ENCODE measurements around the gene ATXN3. TPM values are rescaled to one million over a fixed set of nuclear protein-coding genes. Genes with fewer than 3 reads are reported as not detected.

ATXN3 gene
- total and polyA plus RNA-seq, 2 of the 13 experiments (the other 11 are each of a cell fraction or from before 2014, with no cell fraction given) = 14.9 to 17.3 TPM

GRCh38 chr14:92039719-92040430 is 66.5 kb downstream of the ATXN3 start, which contains the start of gene TRIP11 (continued):
- TF ChIP-seq PRDM10 (CRISPR knock-in tag; IDR thresholded peaks at IDR 0.05; ENCODE audit: low read depth) (peak; percentile 72; the same call in 1 of the 2 replicates), ZNF703 (CRISPR knock-in tag; IDR thresholded peaks at IDR 0.05; ENCODE audit: borderline replicate concordance) (peak; percentile 69; the same call in 1 of the 2 replicates), MAF1 (CRISPR knock-in tag; IDR thresholded peaks at IDR 0.05; ENCODE audit: borderline replicate concordance) (peak; percentile 80), TFDP1 (CRISPR knock-in tag; IDR thresholded peaks at IDR 0.05; ENCODE audit: borderline replicate concordance) (peak; percentile 83; the same call in 1 of the 2 replicates), ZNF788 (CRISPR knock-in tag; IDR thresholded peaks at IDR 0.05; ENCODE audit: borderline replicate concordance) (peak; percentile 38; the same call in 1 of the 2 replicates), NAIF1 (CRISPR knock-in tag; IDR thresholded peaks at IDR 0.05; ENCODE audit: borderline replicate concordance) (peak; percentile 83), ZNF333 (CRISPR knock-in tag; IDR thresholded peaks at IDR 0.05; ENCODE audit: borderline replicate concordance) (peak; percentile 84; the same call in 1 of the 2 replicates), ZBTB21 (CRISPR knock-in tag; IDR thresholded peaks at IDR 0.05) (no peak; the same call in 1 of the 2 replicates), RFXANK (CRISPR knock-in tag; IDR thresholded peaks at IDR 0.05) (no peak; the same call in 1 of the 2 replicates), ZNF510 (CRISPR knock-in tag; IDR thresholded peaks at IDR 0.05; ENCODE audit: low read depth) (peak; percentile 83; the same call in 1 of the 2 replicates), ZNF720 (CRISPR knock-in tag; IDR thresholded peaks at IDR 0.05) (no peak), ZNF558 (CRISPR knock-in tag; IDR thresholded peaks at IDR 0.05; ENCODE audit: borderline replicate concordance) (peak; percentile 88; the same call in 1 of the 2 replicates), MEIS1 (CRISPR knock-in tag; IDR thresholded peaks at IDR 0.05; ENCODE audit: borderline replicate concordance) (peak; percentile 76; the same call in 1 of the 2 replicates), GFI1 (CRISPR knock-in tag; IDR thresholded peaks at IDR 0.05; ENCODE audit: borderline replicate concordance) (peak; percentile 10; the same call in 1 of the 2 replicates), CEBPB (IDR thresholded peaks at IDR 0.05; ENCODE audit: borderline replicate concordance, low read depth, low read length) (no peak), ARID5B (CRISPR knock-in tag; IDR thresholded peaks at IDR 0.05) (0 out of 2 replicates have a peak, but pooled peaks have one; percentile 61), DRAP1 (CRISPR knock-in tag; IDR thresholded peaks at IDR 0.05) (peak; percentile 80), ZNF780A (CRISPR knock-in tag; IDR thresholded peaks at IDR 0.05) (peak; percentile 84; the same call in 1 of the 2 replicates), ZNF772 (CRISPR knock-in tag; IDR thresholded peaks at IDR 0.05) (peak; percentile 54; the same call in 1 of the 2 replicates), RXRA (CRISPR knock-in tag; IDR thresholded peaks at IDR 0.05) (peak; percentile 70)

Data from HepG2 (cell line).